Measurements from ENCODE around the gene CTCF.

The CTCF gene

DNA sequence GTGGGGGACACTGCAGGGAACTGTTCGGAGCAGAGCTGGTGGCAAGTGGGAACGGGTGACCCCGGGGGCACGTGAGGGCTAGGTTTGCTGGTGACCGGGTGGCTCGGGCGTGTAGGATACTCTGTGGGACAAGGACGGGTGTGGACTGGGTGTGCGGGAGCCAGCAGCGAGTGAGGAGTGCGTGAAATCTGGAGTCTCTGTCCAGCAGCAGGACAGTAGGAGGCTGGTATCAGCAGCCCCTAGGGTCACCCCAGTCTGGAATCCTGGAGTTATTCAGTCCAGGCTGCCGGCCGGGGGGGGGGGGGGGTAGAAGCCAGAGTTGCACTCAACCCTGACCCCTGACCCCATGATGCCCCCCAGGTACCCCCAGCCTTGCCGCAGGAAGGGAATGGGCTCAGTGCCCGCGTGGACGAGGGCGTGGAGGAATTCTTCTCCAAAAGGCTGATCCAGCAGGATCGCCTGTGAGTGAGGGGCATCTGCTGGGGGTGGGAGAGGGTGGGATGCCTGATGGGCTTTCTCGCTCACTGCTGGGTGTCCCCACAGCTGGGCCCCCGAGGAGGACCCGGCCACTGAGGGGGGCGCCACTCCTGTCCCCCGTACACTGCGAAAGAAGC is 91.6 kb downstream of the CTCF start:
- no peak for DNase-seq

GRCh38 chr16:67654403-67654911 is 92.1 kb downstream of the CTCF start:
- DNase-seq, result no peak

- no peak for DNase-seq
These were observed 93.0 kb downstream of the CTCF start for GRCh38 chr16:67655363-67655762.

DNA sequence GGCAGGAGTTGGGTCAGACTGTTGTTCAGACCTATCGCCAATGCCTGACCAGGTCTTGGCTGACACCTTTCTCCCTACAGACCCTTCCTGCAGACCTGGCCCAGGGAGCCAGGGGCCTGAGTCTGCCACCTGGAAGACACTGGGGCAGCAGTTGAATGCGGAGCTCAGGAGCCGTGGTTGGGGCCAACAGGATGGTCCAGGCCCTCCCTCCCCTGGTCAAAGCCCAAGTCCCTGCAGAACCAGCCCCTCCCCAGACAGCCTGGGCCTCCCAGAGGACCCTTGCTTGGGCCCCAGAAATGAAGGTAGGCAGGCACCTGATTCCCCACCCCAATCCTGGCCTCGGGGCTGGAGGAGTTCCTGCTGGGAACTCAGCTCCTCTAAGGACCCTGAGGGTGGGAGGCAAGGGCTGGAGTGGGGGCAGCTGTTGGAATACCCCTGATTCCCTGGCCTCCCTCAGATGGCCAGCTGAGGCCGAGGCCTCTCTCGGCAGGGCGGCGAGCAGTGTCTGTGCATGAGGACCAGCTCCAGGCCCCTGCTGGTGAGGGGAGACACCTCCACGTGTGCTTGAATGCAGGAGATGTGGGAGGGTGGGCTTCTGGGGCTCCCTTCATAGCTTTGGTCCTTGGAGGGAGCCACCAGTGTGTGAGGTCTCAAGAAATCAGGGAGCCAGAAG is 94.2 kb downstream of the CTCF start:
- DNase-seq, result no peak

GRCh38 chr16:67657017-67657608 is 94.8 kb downstream of the CTCF start:
- DNase-seq, result no peak

- DNase-seq, result no peak
These were observed 95.6 kb downstream of the CTCF start for GRCh38 chr16:67657751-67658518.

DNA sequence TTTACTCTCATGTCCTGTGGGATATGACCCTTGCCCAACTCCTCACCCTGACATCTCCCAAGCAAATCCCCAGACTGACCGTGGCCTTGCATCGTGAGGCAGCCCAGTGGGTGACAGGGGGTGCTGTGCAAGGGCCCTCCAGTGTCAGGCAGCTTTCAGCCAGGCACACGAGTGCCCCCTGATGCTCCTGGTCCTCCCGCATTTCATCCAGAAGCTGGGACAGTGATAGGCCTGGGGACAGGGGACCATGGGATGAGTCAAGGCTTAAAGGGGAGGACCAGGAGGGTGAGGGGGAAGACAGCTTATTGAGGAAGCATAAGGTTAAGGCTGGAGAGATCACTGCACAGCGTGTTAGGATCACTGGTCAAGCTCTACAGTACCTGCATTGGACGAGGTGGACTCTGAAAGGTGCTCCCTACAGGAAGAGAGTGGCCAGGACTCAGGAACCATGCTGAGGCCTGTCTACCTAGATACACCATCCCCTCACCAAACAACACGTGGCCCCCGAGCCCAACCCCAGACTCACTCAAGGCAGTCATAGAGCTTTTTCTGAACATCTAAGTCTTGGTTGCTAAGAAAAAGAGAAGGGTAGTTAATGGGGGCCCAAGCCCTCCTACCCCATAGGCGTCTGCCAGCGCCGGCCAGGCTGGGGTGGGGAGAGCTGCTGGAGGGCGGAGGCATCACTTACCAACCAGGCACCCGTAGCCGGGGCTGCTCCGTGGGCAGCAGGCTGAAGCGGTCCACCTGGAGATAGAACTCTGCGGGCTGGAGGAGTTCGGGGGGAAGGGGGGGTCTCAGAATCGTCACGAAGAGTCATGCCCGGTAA is 96.7 kb downstream of the CTCF start:
- no peak for DNase-seq

GRCh38 chr16:67659675-67660563 is 97.6 kb downstream of the CTCF start, which contains the start of gene ACD:
ACD (minus strand) TSS chr16:67660260; CDS start chr16:67660220, 40 bp downstream.
- DNase-seq, result peak; percentile 87

DNA sequence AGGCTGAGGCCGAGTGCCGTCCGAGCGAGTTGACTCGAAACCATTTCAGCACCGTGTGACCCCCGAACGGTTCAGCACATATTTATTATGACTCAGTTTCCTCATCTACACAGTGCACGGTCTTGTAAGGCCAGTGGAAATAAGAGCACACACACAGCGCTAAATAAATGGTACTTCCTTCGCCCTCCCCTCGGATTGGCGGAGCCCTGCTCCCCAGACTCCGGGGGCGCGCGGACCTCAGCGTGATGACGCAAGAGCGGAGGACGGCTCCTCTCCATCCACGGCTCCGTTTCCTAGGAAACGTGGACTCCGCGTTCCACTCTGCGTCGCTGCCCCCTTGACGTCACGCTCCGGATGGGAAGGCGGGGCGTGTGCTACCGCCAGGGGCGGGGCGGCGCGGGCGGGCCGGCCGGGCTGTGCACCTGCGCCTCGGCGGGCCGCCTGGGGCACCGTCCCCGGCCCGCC is 98.3 kb downstream of the CTCF start, which contains the start of gene PARD6A:
PARD6A (plus strand) TSS at position 397 of the 465 bp plus-strand sequence. CDS start 79 bp downstream, outside the sequence.
- DNase-seq, result peak; percentile 94

DNA sequence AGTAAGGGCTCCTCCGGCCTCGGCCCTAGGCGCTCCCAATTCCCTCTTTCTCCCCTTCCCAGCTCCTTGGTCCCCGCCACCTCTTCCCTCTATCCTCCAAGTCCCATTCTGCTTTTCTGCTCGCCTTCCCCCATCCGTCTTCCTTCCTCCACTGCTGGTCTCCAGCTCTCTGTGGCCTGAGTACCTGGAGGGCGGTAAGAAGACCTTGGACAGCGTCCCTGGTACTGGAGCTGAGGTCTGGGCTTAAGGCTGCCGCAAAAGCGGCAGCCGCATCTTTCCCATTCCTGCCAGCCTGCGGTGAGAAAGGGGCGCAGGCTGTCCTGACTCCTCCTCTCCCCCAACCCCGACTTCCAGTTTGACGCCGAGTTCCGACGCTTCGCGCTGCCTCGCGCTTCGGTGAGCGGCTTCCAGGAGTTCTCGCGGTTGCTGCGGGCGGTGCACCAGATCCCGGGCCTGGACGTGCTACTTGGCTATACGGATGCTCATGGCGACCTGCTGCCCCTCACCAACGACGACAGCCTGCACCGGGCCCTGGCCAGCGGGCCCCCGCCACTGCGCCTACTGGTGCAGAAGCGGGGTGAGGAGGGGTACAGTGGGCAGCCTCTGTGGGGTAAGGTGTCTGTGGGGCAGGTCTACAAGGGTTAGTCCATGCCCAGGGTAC is 98.9 kb downstream of the CTCF start:
- no peak for DNase-seq

DNA sequence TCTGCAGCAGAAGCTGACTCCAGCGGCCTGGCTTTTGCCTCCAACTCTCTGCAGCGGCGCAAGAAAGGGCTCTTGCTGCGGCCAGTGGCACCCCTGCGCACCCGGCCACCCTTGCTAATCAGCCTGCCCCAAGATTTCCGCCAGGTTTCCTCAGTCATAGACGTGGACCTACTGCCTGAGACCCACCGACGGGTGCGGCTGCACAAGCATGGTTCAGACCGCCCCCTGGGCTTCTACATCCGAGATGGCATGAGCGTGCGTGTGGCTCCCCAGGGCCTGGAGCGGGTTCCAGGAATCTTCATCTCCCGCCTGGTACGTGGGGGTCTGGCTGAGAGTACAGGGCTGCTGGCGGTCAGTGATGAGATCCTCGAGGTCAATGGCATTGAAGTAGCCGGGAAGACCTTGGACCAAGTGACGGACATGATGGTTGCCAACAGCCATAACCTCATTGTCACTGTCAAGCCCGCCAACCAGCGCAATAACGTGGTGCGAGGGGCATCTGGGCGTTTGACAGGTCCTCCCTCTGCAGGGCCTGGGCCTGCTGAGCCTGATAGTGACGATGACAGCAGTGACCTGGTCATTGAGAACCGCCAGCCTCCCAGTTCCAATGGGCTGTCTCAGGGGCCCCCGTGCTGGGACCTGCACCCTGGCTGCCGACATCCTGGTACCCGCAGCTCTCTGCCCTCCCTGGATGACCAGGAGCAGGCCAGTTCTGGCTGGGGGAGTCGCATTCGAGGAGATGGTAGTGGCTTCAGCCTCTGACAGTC is 99.7 kb downstream of the CTCF start:
- DNase-seq, result no peak

DNA sequence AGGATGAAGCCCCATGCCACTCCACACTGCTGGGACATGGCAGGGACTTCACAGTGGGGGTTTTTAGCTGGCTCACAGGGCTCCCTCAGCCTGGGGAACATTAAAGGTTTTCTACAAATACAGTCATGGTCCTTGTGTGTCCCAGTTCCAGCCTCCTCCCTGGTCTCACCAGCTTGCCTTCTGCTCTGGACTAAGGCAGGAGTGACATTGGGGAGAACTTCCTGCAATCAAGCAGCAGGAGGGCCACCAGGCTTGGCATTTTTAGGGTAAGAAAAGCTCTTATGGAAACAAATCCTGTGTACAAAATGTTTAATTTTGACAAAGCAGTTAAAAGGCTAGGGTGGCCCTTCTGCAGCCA is 100.3 kb downstream of the CTCF start:
- no peak for DNase-seq

DNA sequence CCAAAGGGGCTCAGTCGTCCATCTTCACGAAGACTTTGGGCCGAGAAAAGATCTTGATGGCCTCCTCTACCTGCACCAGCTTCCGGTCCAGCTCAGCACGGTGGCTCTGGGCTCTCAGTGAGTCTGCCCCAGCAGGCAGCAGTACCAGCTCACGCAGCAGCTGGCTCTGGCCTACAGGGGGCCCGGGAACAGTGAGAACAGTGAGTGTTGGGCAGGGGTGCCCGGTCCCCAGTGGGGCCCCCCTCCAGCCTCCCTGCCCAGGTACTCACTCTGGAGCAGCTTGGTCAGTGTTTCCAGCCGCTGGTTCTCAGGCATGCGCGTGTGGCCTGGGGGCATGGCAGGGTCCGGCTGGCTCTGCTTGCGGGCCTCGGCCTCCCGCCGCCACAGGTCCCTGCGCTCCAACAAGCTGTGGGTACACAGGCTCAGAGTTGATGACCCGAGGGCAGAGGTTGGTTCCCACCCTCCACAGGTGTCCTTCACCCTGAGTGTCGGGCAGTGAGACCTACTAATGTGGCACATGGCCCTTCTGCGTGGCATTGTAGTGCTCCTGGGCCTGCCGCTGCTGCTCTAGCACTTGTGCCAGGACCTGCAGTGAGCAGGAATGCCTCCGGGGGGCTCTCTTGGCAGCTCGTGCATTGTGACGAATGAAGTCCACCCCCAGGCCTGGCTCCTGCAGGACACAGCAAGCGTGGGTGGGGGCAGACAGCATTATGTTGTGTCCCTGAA is 101.0 kb downstream of the CTCF start:
- no peak for DNase-seq

DNA sequence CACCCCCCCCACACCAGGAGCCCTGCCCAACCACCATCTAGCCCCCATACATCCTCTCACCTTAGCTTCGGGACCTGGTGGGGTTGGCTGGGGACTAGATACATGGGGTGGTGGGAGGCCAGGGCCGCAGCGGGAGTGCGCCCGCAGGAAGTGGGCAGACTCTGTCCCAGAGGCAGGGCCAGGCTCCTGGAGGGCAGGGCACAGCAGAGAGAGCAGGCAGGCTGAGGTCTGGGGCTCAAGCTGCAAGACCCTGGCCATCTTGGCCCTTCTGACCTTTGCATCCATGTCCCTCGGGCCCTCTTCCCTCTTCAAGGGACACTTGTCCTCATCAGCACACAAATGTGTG is 101.5 kb downstream of the CTCF start:
- DNase-seq, result no peak

DNA sequence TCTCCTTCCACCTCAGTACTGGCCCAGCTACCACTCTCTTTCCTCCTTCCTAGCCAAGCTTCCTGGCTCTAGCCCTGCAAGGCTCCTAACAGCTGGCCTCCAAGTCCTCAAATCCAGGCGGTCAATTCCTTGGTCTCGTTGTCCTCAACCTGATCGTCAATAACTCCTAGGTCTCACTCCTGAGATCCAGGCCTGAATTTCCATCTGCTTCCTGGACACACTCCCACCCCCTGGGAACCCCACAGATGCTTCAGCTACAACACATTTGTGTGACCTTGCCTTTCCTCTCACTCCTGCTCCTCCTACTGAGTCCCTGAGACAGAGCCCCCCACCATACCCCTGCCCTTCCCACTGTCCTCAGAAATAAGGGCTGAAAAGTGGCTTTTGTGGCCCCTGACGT is 101.9 kb downstream of the CTCF start:
- no peak for DNase-seq

DNA sequence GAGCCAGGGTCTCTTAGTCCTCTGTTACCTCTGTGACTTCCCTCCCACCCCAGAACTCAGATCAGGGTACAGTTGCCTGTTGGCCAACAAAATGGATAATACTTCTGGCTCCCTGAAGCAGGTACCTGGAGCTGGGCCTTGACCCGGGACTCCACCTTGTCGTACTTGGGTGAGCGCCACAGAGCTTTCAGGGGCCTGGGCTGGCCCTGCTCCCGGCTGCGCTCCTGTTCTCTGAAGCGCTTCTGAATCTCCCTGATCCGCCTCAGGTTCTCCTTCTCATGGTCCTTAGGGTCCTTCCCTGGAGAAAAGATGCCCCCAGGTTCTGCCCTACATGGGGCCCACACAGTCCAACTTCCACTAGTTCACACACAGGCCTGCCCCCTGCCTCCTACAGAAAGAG is 102.5 kb downstream of the CTCF start:
- no peak for DNase-seq

DNA sequence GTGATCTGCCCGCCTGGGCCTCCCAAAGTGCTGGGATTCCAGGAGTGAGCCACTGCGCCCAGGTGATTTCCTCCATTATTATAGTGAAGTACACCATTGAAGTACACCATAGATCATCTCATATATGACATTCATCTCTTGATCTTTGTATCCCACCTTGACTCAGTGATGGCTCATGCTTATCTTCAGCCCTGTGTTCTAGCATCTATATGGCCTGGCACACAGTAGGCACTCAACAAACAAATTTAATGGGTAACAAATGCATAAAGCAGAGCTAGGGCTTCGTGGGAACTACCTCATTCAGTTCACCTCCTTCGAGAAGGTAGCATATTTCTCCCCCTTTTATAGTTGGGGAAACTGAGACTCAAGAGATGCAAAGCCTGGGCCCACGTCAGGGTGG is 103.3 kb downstream of the CTCF start:
- no peak for DNase-seq

- peak; percentile 28 for DNase-seq
These were observed 103.8 kb downstream of the CTCF start for GRCh38 chr16:67666032-67666551.

Data from NCI-H2171 treated with DMSO at 0.1 percent for 48 hours (cell line).